Measurements from ENCODE around the gene ACVR1.

Gene ACVR1

GRCh38 chr2:157877761-157878400 lies 1.8 kb upstream of the ACVR1 start:
- DNase-seq = no peak
- no peak for TF ChIP-seq CTCF (IDR thresholded peaks at IDR 0.05)
- peaks cover 6% of the 10 kb centered on the region for H3K27me3 Mint-ChIP-seq (ENCODE audit: low read depth, poor library complexity)
- H3K4me3 Mint-ChIP-seq = peak overlapping the region; percentile 80
- peaks cover 35% of the 10 kb centered on the region for H3K4me1 Mint-ChIP-seq
- H3K36me3 Mint-ChIP-seq (ENCODE audit: low read depth) = no peaks in the 10 kb centered on the region
- H3K27ac Mint-ChIP-seq = no peak overlapping the region
- no peaks in the 10 kb centered on the region for H3K9me3 Mint-ChIP-seq

- H3K4me3 Mint-ChIP-seq = peak overlapping the region; percentile 80
- peaks cover 45% of the 10 kb centered on the region for H3K4me1 Mint-ChIP-seq
- DNase-seq = no peak
- H3K9me3 Mint-ChIP-seq = no peaks in the 10 kb centered on the region
- no peaks in the 10 kb centered on the region for H3K36me3 Mint-ChIP-seq (ENCODE audit: low read depth)
- peaks cover 6% of the 10 kb centered on the region for H3K27me3 Mint-ChIP-seq (ENCODE audit: low read depth, poor library complexity)
- TF ChIP-seq CTCF (IDR thresholded peaks at IDR 0.05) = no peak
- H3K27ac Mint-ChIP-seq = no peak overlapping the region
These were observed 632 bp upstream of the ACVR1 start for GRCh38 chr2:157876786-157877138.

- peak; percentile 85 for DNase-seq
- Mint-ChIP-seq H3K27me3 (ENCODE audit: low read depth, poor library complexity) (peaks cover 6% of the 10 kb centered on the region), H3K9me3 (no peaks in the 10 kb centered on the region), H3K36me3 (ENCODE audit: low read depth) (no peaks in the 10 kb centered on the region), H3K27ac (no peak overlapping the region), H3K4me1 (peaks cover 56% of the 10 kb centered on the region), H3K4me3 (peak overlapping the region; percentile 97)
- TF ChIP-seq CTCF (IDR thresholded peaks at IDR 0.05) = no peak
These were observed 477 bp downstream of the ACVR1 start for GRCh38 chr2:157875641-157876065.

GRCh38 chr2:157874997-157875640 lies 1.0 kb downstream of the ACVR1 start:
- Mint-ChIP-seq H3K4me1 (peaks cover 56% of the 10 kb centered on the region), H3K4me3 (peak overlapping the region; percentile 97)

GRCh38 chr2:157874348-157874747 lies 1.8 kb downstream of the ACVR1 start:
- H3K27ac Mint-ChIP-seq = no peak overlapping the region
- H3K36me3 Mint-ChIP-seq (ENCODE audit: low read depth) = no peaks in the 10 kb centered on the region
- peak overlapping the region; percentile 97 for H3K4me3 Mint-ChIP-seq
- TF ChIP-seq CTCF (IDR thresholded peaks at IDR 0.05) = no peak
- no peaks in the 10 kb centered on the region for H3K9me3 Mint-ChIP-seq
- H3K4me1 Mint-ChIP-seq = peaks cover 56% of the 10 kb centered on the region
- peaks cover 6% of the 10 kb centered on the region for H3K27me3 Mint-ChIP-seq (ENCODE audit: low read depth, poor library complexity)
- no peak for DNase-seq

More at GRCh38 chr2:157874997-157875640, 1.0 kb downstream of the ACVR1 start:
- DNase-seq = peak; percentile 39
- no peaks in the 10 kb centered on the region for H3K9me3 Mint-ChIP-seq
- peak overlapping the region; percentile 98 for H3K27ac Mint-ChIP-seq
- no peak for TF ChIP-seq CTCF (IDR thresholded peaks at IDR 0.05)
- H3K27me3 Mint-ChIP-seq (ENCODE audit: low read depth, poor library complexity) = peaks cover 6% of the 10 kb centered on the region
- no peaks in the 10 kb centered on the region for H3K36me3 Mint-ChIP-seq (ENCODE audit: low read depth)

- no peak overlapping the region for H3K27ac Mint-ChIP-seq
- no peak overlapping the region for H3K4me3 Mint-ChIP-seq
- peaks cover 52% of the 10 kb centered on the region for H3K4me1 Mint-ChIP-seq
- TF ChIP-seq CTCF (IDR thresholded peaks at IDR 0.05) = no peak
- no peak for DNase-seq
- H3K9me3 Mint-ChIP-seq = no peaks in the 10 kb centered on the region
- no peaks in the 10 kb centered on the region for H3K36me3 Mint-ChIP-seq (ENCODE audit: low read depth)
- peaks cover 3% of the 10 kb centered on the region for H3K27me3 Mint-ChIP-seq (ENCODE audit: low read depth, poor library complexity)
These were observed 3.3 kb downstream of the ACVR1 start for GRCh38 chr2:157872791-157873190.
